ENCODE results near the gene SHQ1. TPM values are rescaled to one million over a fixed set of nuclear protein-coding genes. Genes with fewer than 3 reads are reported as not detected.

SHQ1 gene
- total and polyA plus RNA-seq, 9 donors, result 6.6 to 30.0 (median 14.8) TPM

DNA sequence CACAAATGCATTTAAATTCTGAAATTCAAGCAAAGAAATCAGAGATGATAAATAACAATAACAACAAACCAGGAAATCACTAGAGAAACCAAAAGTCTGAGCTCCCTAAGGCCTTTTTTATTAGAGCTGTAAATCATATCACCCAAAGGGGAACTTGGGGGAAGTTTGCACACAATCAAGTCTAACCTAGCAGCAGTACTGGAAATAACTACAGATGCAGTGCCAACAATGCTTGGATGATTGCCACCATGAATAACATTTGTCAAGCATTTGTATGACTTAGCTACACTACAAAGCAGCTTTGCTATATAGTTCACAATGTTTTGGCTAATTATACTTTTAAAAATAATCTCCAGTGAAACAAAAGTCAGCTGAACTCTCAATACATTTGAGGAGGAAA lies 27.8 kb downstream of the SHQ1 start:
- TF ChIP-seq, protein P1, sequence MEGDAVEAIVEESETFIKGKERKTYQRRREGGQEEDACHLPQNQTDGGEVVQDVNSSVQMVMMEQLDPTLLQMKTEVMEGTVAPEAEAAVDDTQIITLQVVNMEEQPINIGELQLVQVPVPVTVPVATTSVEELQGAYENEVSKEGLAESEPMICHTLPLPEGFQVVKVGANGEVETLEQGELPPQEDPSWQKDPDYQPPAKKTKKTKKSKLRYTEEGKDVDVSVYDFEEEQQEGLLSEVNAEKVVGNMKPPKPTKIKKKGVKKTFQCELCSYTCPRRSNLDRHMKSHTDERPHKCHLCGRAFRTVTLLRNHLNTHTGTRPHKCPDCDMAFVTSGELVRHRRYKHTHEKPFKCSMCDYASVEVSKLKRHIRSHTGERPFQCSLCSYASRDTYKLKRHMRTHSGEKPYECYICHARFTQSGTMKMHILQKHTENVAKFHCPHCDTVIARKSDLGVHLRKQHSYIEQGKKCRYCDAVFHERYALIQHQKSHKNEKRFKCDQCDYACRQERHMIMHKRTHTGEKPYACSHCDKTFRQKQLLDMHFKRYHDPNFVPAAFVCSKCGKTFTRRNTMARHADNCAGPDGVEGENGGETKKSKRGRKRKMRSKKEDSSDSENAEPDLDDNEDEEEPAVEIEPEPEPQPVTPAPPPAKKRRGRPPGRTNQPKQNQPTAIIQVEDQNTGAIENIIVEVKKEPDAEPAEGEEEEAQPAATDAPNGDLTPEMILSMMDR (IDR thresholded peaks at IDR 0.05), result no peak
- TF ChIP-seq EP300 (IDR thresholded peaks at IDR 0.05), result no peak
- no peak for TF ChIP-seq POLR2A (IDR thresholded peaks at IDR 0.05)
- Histone ChIP-seq H3K27me3 (no peaks in the 10 kb centered on the region), H3K36me3 (no peaks in the 10 kb centered on the region), H3K4me1 (ENCODE audit: insufficient read depth) (peaks cover 7% of the 10 kb centered on the region), H3K27ac (no peak overlapping the region), H3K4me3 (no peak overlapping the region), H3K9me3 (no peaks in the 10 kb centered on the region)
- peak in 1 of 5 donors; percentile 29 for DNase-seq
- intact Hi-C loops (cut with DNase I), result loop anchor here in 3 of 4 donors (5.0 to 10.0 kb wide), 4 partner anchors 866 to 1098 kb away; partner anchors contain the start of gene EIF4E3 (in 1 of the 3)

DNA sequence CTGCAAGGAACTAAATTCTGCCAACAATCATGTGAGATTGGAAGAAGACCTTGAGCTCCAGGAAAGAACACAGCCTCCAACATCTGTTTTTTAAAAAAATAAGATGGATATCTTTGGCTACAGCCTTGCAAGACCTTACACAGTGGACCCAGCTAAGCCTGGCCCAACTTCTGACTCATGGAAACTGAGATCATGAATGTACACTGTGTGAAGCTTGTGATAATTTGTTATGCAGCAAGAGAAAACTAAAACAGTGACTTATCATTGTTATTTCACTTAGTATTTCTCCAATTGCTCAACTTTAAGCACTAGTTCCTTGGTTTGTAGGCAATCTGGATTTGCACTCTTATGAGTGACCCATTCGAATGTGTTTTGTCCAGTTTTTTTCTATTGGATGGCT lies 29.3 kb downstream of the SHQ1 start:
- no peaks in the 10 kb centered on the region for H3K27me3 ChIP-seq
- H3K4me1 ChIP-seq (ENCODE audit: insufficient read depth), result peaks cover 7% of the 10 kb centered on the region
- no peaks in the 10 kb centered on the region for H3K36me3 ChIP-seq
- 46 to 74% (median 66%) methylated on average over 1 of the region's 1 CpG for WGBS, 3 donors
- no peak for TF ChIP-seq EP300 (IDR thresholded peaks at IDR 0.05)
- intact Hi-C loops (cut with DNase I), result loop anchor here in 2 of 4 donors (5.0 to 10.0 kb wide), 3 partner anchors 862 to 1094 kb away; partner anchors contain the start of gene EIF4E3 (in 1 of the 2)
- H3K9me3 ChIP-seq, result no peaks in the 10 kb centered on the region
- H3K4me3 ChIP-seq, result no peak overlapping the region
- DNase-seq, result peak in 1 of 5 donors; percentile 28
- H3K27ac ChIP-seq, result no peak overlapping the region

DNA sequence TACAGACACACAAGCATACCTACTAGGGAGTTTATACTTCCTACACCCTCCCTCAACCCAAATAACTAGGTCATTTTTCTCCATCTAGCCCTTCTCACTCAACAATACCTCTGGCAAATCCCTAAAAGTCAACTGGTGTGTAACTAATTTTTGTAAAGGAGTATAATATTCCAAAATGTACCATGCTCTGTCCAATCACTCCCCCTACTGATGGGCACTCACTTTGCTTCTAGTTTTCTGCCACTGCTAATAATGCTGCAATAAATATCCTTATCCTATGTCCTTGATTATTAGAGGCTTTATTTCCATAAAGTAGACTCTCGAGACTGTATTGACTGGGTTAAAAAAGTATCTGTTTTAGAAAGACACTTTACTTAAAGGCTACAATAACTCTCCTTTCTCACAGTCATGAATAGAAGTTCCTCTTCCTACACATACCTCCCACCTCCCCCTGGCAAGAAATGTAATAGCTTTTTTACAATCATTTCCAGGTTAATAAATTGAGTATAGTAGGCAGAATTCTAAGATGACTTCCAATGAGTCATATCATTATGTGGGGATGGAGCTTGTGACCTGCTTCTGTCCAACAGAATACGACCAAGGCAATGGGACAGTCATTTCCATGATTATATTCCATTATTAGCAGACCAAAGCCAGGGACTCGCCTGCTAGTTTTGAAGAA lies 30.0 kb downstream of the SHQ1 start:
- intact Hi-C loops (cut with DNase I), result loop anchor here in 2 of 4 donors (5.0 to 10.0 kb wide), 3 partner anchors 861 to 1093 kb away; partner anchors contain the start of gene EIF4E3 (in 1 of the 2)
- Histone ChIP-seq H3K27ac (no peak overlapping the region), H3K4me3 (no peak overlapping the region), H3K27me3 (no peaks in the 10 kb centered on the region), H3K36me3 (no peaks in the 10 kb centered on the region), H3K4me1 (ENCODE audit: insufficient read depth) (peaks cover 7% of the 10 kb centered on the region), H3K9me3 (no peaks in the 10 kb centered on the region)
- no peak for TF ChIP-seq EP300 (IDR thresholded peaks at IDR 0.05)
- TF ChIP-seq, protein P1 (IDR thresholded peaks at IDR 0.05), result peak in 1 of 3 donors; percentile 42
- no peak for DNase-seq
- WGBS, 3 donors, result 74 to 92% (median 78%) methylated on average over 3 of the region's 3 CpGs

DNA sequence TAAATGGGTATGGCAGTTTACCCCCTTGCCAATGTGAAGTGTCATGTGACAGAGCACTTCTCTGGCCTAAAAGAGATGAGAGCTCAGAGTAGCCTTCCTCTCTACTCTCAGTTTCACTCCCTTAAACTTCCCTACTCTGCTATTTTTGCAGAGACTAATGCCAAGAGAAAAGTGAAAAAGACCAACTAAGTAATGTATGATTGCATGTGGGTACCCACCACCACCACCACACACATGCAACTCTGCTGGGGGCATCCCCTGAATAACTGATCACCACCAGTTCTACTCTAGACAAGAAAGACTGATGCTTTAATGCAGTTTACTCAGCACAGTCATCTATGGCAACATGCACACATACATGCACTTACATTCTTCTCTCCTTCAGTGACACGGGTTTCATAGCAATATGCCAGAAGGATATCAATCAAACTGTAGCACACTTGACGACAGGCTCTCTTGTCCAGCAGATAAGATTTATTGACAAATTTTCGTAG lies 31.3 kb downstream of the SHQ1 start:
- DNase-seq, result no peak
- Histone ChIP-seq H3K27me3 (no peaks in the 10 kb centered on the region), H3K36me3 (no peaks in the 10 kb centered on the region), H3K9me3 (no peaks in the 10 kb centered on the region), H3K4me1 (ENCODE audit: insufficient read depth) (peaks cover 7% of the 10 kb centered on the region), H3K27ac (no peak overlapping the region), H3K4me3 (no peak overlapping the region)
- 94 to 97% (median 94%) methylated on average over 3 of the region's 3 CpGs for WGBS, 3 donors
- intact Hi-C loops (cut with DNase I), result loop anchor here in 2 of 4 donors (5.0 to 10.0 kb wide), 3 partner anchors 860 to 1092 kb away; partner anchors contain the start of gene EIF4E3 (in 1 of the 2)
- TF ChIP-seq, protein P1 (IDR thresholded peaks at IDR 0.05), result no peak
- TF ChIP-seq POLR2A (IDR thresholded peaks at IDR 0.05) (no peak), EP300 (IDR thresholded peaks at IDR 0.05) (no peak)

DNA sequence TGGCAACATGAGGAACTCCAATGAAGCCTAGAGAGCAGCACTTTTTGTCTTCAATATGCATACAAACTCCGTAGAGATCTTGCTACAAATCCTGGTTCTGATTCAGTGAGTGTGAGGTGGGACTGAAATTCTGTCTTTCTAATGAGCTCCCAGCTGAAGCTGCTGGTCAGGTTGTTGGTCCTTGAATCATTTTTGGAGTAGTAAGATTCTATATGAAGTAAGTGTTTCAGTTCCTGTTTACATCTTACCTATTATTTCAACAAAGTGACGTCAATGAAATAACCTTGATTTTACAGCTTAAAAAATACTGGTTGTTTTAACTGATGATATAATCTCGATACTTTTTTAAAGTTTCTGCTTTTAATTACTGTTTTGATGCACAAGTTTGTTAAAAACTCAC lies 33.9 kb downstream of the SHQ1 start:
- no peak for DNase-seq
- no peak overlapping the region for H3K4me3 ChIP-seq
- TF ChIP-seq EP300 (IDR thresholded peaks at IDR 0.05) (no peak), POLR2A (IDR thresholded peaks at IDR 0.05) (no peak)
- TF ChIP-seq, protein P1 (IDR thresholded peaks at IDR 0.05), result no peak
- H3K9me3 ChIP-seq, result no peaks in the 10 kb centered on the region
- no peaks in the 10 kb centered on the region for H3K4me1 ChIP-seq (ENCODE audit: insufficient read depth)
- H3K27me3 ChIP-seq, result no peaks in the 10 kb centered on the region
- 89 to 91% (median 91%) methylated on average over 3 of the region's 3 CpGs for WGBS, 3 donors
- H3K27ac ChIP-seq, result no peak overlapping the region
- intact Hi-C loops (cut with DNase I), result loop anchor here in 2 of 4 donors (10.0 kb wide), 2 partner anchors 940 to 1090 kb away; partner anchors contain the start of gene EIF4E3 (in 1 of the 2)
- no peaks in the 10 kb centered on the region for H3K36me3 ChIP-seq
